Lung (tissue), 12 donors: ENCODE measurements around the gene ZNF578. TPM values are rescaled to one million over a fixed set of nuclear protein-coding genes. Genes with fewer than 3 reads are reported as not detected.
"Not testable (repeated sequence)": the region's sequence is repeated elsewhere in the genome, so short reads cannot be mapped to it uniquely, and the experiment has no call there.

ENCODE experiments used
- ATAC-seq: fragments of 200-7000 bp; cut with Tn5 transposase; one replicate; pipeline ENCODE4 v1.9.1; 2020; ENCODE audit warnings: moderate number of reproducible peaks; ENCODE audit not compliant: insufficient read depth, low FRiP score
- DNase-seq, 3 donors: peaks; one replicate each; pipeline ENCODE4 v3.0.0-alpha.2; 2013 to 2017
- H3K27ac ChIP-seq, 2 donors: one replicate each; pipeline ENCODE4 v1.5.1; 2013; ENCODE audit warnings: mild to moderate bottlenecking in 2 of 2, moderate library complexity in 2 of 2, control low read depth in 1 of 2, inconsistent platforms in 1 of 2, low read depth in 1 of 2, low read length in 1 of 2
- H3K27me3 ChIP-seq, 3 donors: one replicate each; pipeline ENCODE4 v1.5.1; 2013; ENCODE audit warnings: low read length in 2 of 3; ENCODE audit not compliant: control insufficient read depth in 3 of 3, insufficient read depth in 3 of 3
- H3K36me3 ChIP-seq, 4 donors: one replicate each; pipeline ENCODE4 v1.5.1; 2013; ENCODE audit warnings: low read length in 4 of 4, mild to moderate bottlenecking in 1 of 4, moderate library complexity in 1 of 4; ENCODE audit not compliant: control insufficient read depth in 4 of 4, insufficient read depth in 4 of 4
- H3K4me1 ChIP-seq, 5 donors: one replicate each; pipeline ENCODE4 v1.5.1; 2013; ENCODE audit warnings: low read length in 5 of 5, mild to moderate bottlenecking in 2 of 5, moderate library complexity in 1 of 5; ENCODE audit not compliant: control insufficient read depth in 5 of 5, insufficient read depth in 5 of 5
- H3K4me3 ChIP-seq: one replicate; pipeline ENCODE4 v1.5.1; 2013; ENCODE audit warnings: mild to moderate bottlenecking, control low read depth, moderate library complexity
- H3K9ac ChIP-seq, 2 donors: one replicate each; pipeline ENCODE4 v1.5.1; 2013; ENCODE audit warnings: low read length in 2 of 2, control low read depth in 1 of 2; ENCODE audit not compliant: insufficient read depth in 1 of 2
- H3K9me3 ChIP-seq, 4 donors: one replicate each; pipeline ENCODE4 v1.5.1; 2013; ENCODE audit warnings: low read length in 3 of 4, mild to moderate bottlenecking in 1 of 4, moderate library complexity in 1 of 4; ENCODE audit not compliant: control insufficient read depth in 4 of 4, insufficient read depth in 3 of 4
- CTCF ChIP-seq: IDR thresholded peaks from 2 replicates; pipeline ENCODE4 v1.5.1; 2012; ENCODE audit warnings: mild to moderate bottlenecking; ENCODE audit errors: control extremely low read depth, extremely low read depth
- WGBS, 2 donors: extraction: QIAGEN DNeasy Blood & Tissue Kit; methylation state at CpG; one replicate each; pipeline ENCODE4 v1.1.7; 2013; 5-methylcytosine and 5-hydroxymethylcytosine counted together
- polyA plus RNA-seq, 2 donors: library from polyadenylated mRNA; stranded (reverse); fragments of 200-250 nt; gene quantifications; one replicate each; pipeline ENCODE4 v1.2.1, GENCODE V29; 2013
- total RNA-seq, 2 donors: library from RNA; depleted of rRNA in 1 of 2; stranded (reverse); fragments of >200 nt in 1 of 2; gene quantifications; one replicate each; pipeline ENCODE4 v1.2.1, GENCODE V29; 2014 to 2021
- donor health status: control.
- donor health status: control.
- donor health status: Bipolar disorder and iron deficiency.
- donor health status: healthy.
- donor health status: DM: yes; HTN: yes; CAD: no.

Gene ZNF578
- total and polyA plus RNA-seq, 4 donors, result 0.48 to 5.2 (median 1.6) TPM

- peaks cover 18 to 53% (median 43%) of the 10 kb centered on the region in 4 donors for H3K36me3 ChIP-seq
- WGBS, 2 donors, result 97% methylated on average over 16 of the region's 16 CpGs
- H3K9me3 ChIP-seq, result peaks cover 17 to 39% (median 31%) of the 10 kb centered on the region in 4 donors
These were observed 104.1 kb downstream of the ZNF578 start for GRCh38 chr19:52557231-52557995.

GRCh38 chr19:52558732-52559445 is 105.5 kb downstream of the ZNF578 start:
- not testable (repeated sequence) for H3K27ac ChIP-seq, H3K4me1 ChIP-seq

More at GRCh38 chr19:52557231-52557995, 104.1 kb downstream of the ZNF578 start:
- TF ChIP-seq CTCF, result no peak
- H3K4me3 ChIP-seq, result no peak overlapping the region
- no peak overlapping the region for H3K9ac ChIP-seq
- no peak overlapping the region for H3K27ac ChIP-seq
- H3K27me3 ChIP-seq, result no peaks in the 10 kb centered on the region
- no peak for ATAC-seq
- no peak for DNase-seq
- no peaks in the 10 kb centered on the region for H3K4me1 ChIP-seq

GRCh38 chr19:52561611-52562010 is 108.3 kb downstream of the ZNF578 start:
- Histone ChIP-seq H3K36me3 (peaks cover 5 to 25% (median 14%) of the 10 kb centered on the region in 4 donors), H3K9me3 (peaks cover 0 to 35% (median 6%) of the 10 kb centered on the region in 4 donors)
- H3K27me3 ChIP-seq, DNase-seq, H3K4me1 ChIP-seq, H3K9ac ChIP-seq, H3K4me3 ChIP-seq, H3K27ac ChIP-seq, ATAC-seq: not testable (repeated sequence)
- 99% methylated on average over 8 of the region's 8 CpGs for WGBS, 2 donors

More at GRCh38 chr19:52558732-52559445, 105.5 kb downstream of the ZNF578 start:
- H3K4me3 ChIP-seq, H3K27me3 ChIP-seq, ATAC-seq, H3K9ac ChIP-seq, DNase-seq: not testable (repeated sequence)
- WGBS, 2 donors, result 76 to 77% methylated on average over 5 of the region's 5 CpGs
- peaks cover 11 to 38% (median 28%) of the 10 kb centered on the region in 4 donors for H3K9me3 ChIP-seq
- H3K36me3 ChIP-seq, result peaks cover 14 to 47% (median 32%) of the 10 kb centered on the region in 4 donors

Other genes with a start within 250 kb of the ZNF578 start
- gene ZNF766, start 184.0 kb upstream of the ZNF578 start, total RNA-seq, result 10 to 100 TPM; 11.5 to 14.9 TPM
- 1 to 10 TPM; 3.2 to 5.4 TPM for gene ZNF766, start 184.0 kb upstream of the ZNF578 start, polyA plus RNA-seq
- 10 to 100 TPM in 1 of 2 donors, 1 to 10 TPM in 1; 8.3 to 10.9 TPM for gene ZNF480, start 156.4 kb upstream of the ZNF578 start, total RNA-seq
- gene ZNF480, start 156.4 kb upstream of the ZNF578 start, polyA plus RNA-seq, result 10 to 100 TPM in 1 of 2 donors, 1 to 10 TPM in 1; 3.5 to 10.8 TPM
- 1 to 10 TPM; 1.4 to 9.4 TPM for gene ZNF610, start 117.3 kb upstream of the ZNF578 start, total RNA-seq
- gene ZNF610, start 117.3 kb upstream of the ZNF578 start, polyA plus RNA-seq, result 1 to 10 TPM in 1 of 2 donors, under 1 TPM in 1; 0.96 to 1.3 TPM
- 10 to 100 TPM; 12.5 to 27.4 TPM for gene ZNF880, start 83.6 kb upstream of the ZNF578 start, total RNA-seq
- gene ZNF880, start 83.6 kb upstream of the ZNF578 start, polyA plus RNA-seq, result 1 to 10 TPM; 7.8 to 9.0 TPM
- 10 to 100 TPM; 20.8 to 69.1 TPM for gene ZNF528, start 55.7 kb upstream of the ZNF578 start, total RNA-seq
- gene ZNF528, start 55.7 kb upstream of the ZNF578 start, polyA plus RNA-seq, result 1 to 10 TPM; 5.0 to 8.9 TPM
- under 1 TPM; 0.18 to 0.20 TPM for gene ZNF534, start 24.4 kb upstream of the ZNF578 start, total RNA-seq
- gene ZNF534, start 24.4 kb upstream of the ZNF578 start, polyA plus RNA-seq, result under 1 TPM; 0.06 to 0.08 TPM
- gene ZNF808, start 74.1 kb downstream of the ZNF578 start, total RNA-seq, result 10 to 100 TPM; 20.2 to 37.9 TPM
- 1 to 10 TPM; 2.8 to 4.0 TPM for gene ZNF808, start 74.1 kb downstream of the ZNF578 start, polyA plus RNA-seq
- 10 to 100 TPM; 14.8 to 28.9 TPM for gene ZNF701, start 116.7 kb downstream of the ZNF578 start, total RNA-seq
- 1 to 10 TPM; 5.8 to 9.4 TPM for gene ZNF701, start 116.7 kb downstream of the ZNF578 start, polyA plus RNA-seq
- 100 to 1,000 TPM in 1 of 2 donors, 10 to 100 TPM in 1; 28.5 to 118 TPM for gene ZNF83, start 184.8 kb downstream of the ZNF578 start, total RNA-seq
- gene ZNF83, start 184.8 kb downstream of the ZNF578 start, polyA plus RNA-seq, result 10 to 100 TPM; 14.8 to 64.0 TPM